Large intestine (tissue), 3 donors: Measurements from ENCODE around the gene FCHSD2. TPM values are rescaled to one million over a fixed set of nuclear protein-coding genes. Genes with fewer than 3 reads are reported as not detected.
A peak's percentile ranks its signal among the peaks of the same experiment; 100 is the strongest.

Source experiments
- DNase-seq, 2 donors: peaks; one replicate each; pipeline versions ENCODE4 v3.0.0 to v3.0.0-alpha.2; 2013
- H3K27ac ChIP-seq: one replicate; pipeline ENCODE4 v1.5.1; 2013; ENCODE audit warnings: low read length
- H3K27me3 ChIP-seq: 2 replicates; pipeline ENCODE4 v1.6.1; 2013; ENCODE audit warnings: low read length; ENCODE audit not compliant: control insufficient read depth, insufficient read depth
- H3K36me3 ChIP-seq: 2 replicates; pipeline ENCODE4 v1.6.1; 2013; ENCODE audit warnings: low read length; ENCODE audit not compliant: control insufficient read depth, insufficient read depth
- H3K4me1 ChIP-seq: one replicate; pipeline ENCODE4 v1.6.1; 2013; ENCODE audit warnings: low read length; ENCODE audit not compliant: control insufficient read depth, insufficient read depth
- H3K4me3 ChIP-seq: one replicate; pipeline ENCODE4 v1.5.1; 2013; ENCODE audit warnings: low read length
- H3K9me3 ChIP-seq: one replicate; pipeline ENCODE4 v1.6.1; 2013; ENCODE audit warnings: mild to moderate bottlenecking, low read depth, low read length, moderate library complexity; ENCODE audit not compliant: control insufficient read depth
- WGBS: methylation state at CpG from one replicate; pipeline ENCODE4 v1.1.5; 2013; ENCODE audit warnings: low lambda C conversion rate; ENCODE audit not compliant: insufficient coverage; 5-methylcytosine and 5-hydroxymethylcytosine counted together
- polyA plus RNA-seq: library from polyadenylated mRNA; unstranded; fragments of 120-200 nt; gene quantifications from one replicate; pipeline ENCODE4 v1.2.1, GENCODE V29; 2013

The FCHSD2 gene
- polyA plus RNA-seq, 1 donor, result 23.4 TPM

DNA sequence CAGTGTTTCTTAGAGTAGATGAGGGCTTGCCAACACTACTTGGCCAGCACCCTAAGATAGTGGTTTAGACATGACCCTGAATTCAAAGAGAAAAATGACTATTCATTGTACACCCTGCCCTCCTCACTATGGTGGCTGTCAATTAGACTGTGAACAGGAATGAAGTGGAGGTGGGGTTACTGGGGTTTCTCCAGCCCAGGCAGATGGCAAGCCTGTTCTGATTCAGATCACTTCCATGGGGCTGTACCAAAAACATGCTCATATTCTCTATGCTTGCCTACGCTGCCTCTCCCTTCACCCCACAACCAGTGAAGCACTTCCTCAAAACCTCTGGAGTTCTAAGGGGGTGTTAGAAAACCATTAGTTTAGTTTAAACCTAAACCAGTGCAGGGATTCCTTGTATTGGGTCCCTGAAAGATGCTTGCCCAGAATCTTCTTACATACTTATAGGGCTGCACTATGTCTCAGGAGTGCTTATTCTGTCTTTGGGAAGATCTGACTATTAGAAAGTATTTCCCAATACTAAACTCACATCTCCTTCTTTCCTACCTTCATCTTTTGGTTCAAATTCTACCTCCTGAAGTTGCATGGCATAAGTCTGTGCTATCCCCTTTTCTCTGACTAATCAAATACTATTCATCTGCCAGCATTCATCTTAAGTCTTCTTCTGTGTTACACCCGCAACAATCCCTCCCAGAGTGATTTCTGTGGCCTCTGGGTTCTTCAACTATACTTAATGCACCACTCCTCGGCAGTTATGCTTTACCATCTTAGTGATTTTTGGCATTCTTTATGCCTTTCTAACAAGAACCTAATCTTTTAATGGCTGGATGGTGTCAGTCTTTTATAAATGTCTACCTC lies 256.1 kb downstream of the FCHSD2 start:
- peaks cover 30% of the 10 kb centered on the region for H3K36me3 ChIP-seq
- no peak overlapping the region for H3K4me3 ChIP-seq
- DNase-seq, result no peak
- H3K9me3 ChIP-seq, result no peaks in the 10 kb centered on the region
- WGBS, result no CpG with 5 or more reads among the region's 3 CpGs
- no peak overlapping the region for H3K27ac ChIP-seq
- no peaks in the 10 kb centered on the region for H3K27me3 ChIP-seq
- no peaks in the 10 kb centered on the region for H3K4me1 ChIP-seq

DNA sequence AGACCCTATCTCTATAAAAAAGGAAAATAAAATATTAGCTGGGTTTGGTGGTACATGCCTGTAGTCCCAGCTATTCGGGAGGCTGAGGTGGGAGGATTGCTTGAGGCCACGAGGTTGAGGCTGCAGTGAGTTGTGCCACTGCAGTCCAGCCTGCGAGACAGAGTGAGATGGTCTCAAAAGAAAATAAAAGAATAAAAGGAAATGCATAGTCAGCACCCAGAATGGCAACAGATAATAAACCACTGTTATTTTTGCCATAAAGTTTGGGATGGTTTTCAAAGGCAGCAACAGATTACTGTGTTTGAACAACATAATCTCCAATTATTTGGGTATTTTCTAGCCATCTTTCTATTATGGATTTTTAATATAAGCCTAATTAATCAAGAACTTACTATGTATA lies 266.0 kb downstream of the FCHSD2 start:
- DNase-seq, result no peak
- Histone ChIP-seq H3K4me3 (no peak overlapping the region), H3K27ac (no peak overlapping the region), H3K36me3 (peaks cover 10% of the 10 kb centered on the region), H3K9me3 (peaks cover 6% of the 10 kb centered on the region), H3K27me3 (no peaks in the 10 kb centered on the region), H3K4me1 (no peaks in the 10 kb centered on the region)
- WGBS, result no CpG with 5 or more reads among the region's 3 CpGs

DNA sequence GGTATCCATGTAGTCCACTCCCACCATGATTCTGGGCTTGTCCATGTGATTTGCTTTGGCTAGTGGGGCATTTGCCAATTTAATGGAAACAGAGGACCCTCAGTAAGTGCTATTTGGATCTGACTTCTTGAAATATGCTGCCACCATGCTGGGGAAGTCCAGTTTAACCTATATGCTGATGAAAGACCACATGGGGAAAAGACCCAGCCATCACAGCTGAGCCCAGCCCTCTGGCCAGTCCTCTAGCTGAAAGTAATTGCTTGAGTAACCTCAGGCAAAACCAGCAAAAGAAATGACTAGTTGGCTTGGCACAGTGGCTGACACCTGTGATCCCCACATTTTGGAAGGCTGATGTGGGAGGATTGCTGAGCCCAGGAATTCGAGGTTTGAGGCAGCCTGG lies 266.4 kb downstream of the FCHSD2 start:
- DNase-seq, result no peak
- Histone ChIP-seq H3K27ac (no peak overlapping the region), H3K36me3 (peaks cover 10% of the 10 kb centered on the region), H3K9me3 (peaks cover 6% of the 10 kb centered on the region), H3K4me3 (no peak overlapping the region), H3K27me3 (no peaks in the 10 kb centered on the region), H3K4me1 (no peaks in the 10 kb centered on the region)
- no CpG with 5 or more reads among the region's 1 CpG for WGBS

DNA sequence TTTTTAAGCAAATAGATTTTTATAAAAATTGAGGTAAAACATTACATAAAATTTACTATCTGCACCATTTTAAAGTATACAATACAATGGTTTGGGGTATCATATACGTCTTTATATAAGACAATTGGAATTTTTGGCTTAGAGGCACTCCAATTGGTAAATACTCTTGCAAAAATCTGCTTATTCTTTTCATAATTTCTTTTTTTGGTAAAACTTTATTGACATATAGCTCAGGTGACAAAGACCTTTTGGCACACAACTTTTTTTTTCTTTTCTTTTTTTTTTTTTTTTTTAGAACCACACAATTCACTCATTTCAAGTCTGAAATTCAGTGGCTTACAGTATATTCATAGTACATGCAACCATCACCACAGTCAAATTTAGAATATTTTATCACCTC lies 270.1 kb downstream of the FCHSD2 start:
- H3K4me3 ChIP-seq, result no peak overlapping the region
- WGBS, result no CpG with 5 or more reads among the region's 1 CpG
- H3K36me3 ChIP-seq, result peaks cover 13% of the 10 kb centered on the region
- H3K27me3 ChIP-seq, result no peaks in the 10 kb centered on the region
- DNase-seq, result no peak
- no peaks in the 10 kb centered on the region for H3K9me3 ChIP-seq
- peaks cover 9% of the 10 kb centered on the region for H3K4me1 ChIP-seq
- H3K27ac ChIP-seq, result no peak overlapping the region

DNA sequence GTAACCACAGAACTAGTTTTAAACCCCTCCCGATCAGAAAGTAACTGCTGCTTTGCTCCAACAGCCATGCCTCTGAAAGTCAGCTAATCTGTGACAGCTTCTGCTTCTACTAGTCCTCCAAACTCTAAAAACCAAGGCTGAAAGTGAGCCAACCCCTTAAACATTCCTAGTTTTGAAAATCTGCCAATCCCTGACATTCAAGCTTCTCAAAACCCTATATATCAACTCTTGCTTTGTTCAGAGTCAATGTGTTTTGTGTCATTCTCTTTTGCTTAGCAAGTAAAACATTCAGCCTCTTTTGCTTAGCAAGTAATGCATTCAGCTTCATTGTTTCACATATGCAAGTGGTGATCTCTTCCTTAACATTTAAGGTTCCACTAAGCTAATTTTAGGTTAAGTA lies 271.0 kb downstream of the FCHSD2 start:
- no peak for DNase-seq
- H3K27me3 ChIP-seq, result no peaks in the 10 kb centered on the region
- no peak overlapping the region for H3K4me3 ChIP-seq
- peaks cover 11% of the 10 kb centered on the region for H3K36me3 ChIP-seq
- H3K27ac ChIP-seq, result no peak overlapping the region
- H3K9me3 ChIP-seq, result no peaks in the 10 kb centered on the region
- H3K4me1 ChIP-seq, result peaks cover 9% of the 10 kb centered on the region
- WGBS, result no CpG with 5 or more reads among the region's 1 CpG

DNA sequence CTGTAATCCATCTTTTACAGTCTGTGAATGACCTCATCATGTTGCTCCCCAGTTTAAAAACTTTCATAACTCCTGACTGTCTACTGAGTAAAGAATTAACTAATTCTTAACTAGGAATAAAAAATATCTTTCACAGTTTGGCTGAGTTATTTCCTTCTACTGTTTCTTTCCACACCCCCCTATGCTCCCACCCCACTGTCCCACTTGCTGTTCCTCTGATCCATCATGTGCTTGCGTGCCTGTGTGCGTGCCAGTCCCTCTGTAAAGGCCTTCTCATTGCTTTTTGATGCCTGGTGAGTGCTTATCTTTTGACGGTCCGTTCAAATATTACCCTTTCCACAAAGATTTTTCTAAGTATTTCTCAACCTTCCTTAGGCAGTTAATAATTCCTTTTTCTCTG lies 272.3 kb downstream of the FCHSD2 start:
- Histone ChIP-seq H3K4me1 (peaks cover 9% of the 10 kb centered on the region), H3K27ac (peak overlapping the region; percentile 67), H3K36me3 (peaks cover 3% of the 10 kb centered on the region), H3K4me3 (no peak overlapping the region), H3K27me3 (no peaks in the 10 kb centered on the region), H3K9me3 (no peaks in the 10 kb centered on the region)
- no CpG with 5 or more reads among the region's 4 CpGs for WGBS
- peak in 1 of 2 donors; percentile 56 for DNase-seq

DNA sequence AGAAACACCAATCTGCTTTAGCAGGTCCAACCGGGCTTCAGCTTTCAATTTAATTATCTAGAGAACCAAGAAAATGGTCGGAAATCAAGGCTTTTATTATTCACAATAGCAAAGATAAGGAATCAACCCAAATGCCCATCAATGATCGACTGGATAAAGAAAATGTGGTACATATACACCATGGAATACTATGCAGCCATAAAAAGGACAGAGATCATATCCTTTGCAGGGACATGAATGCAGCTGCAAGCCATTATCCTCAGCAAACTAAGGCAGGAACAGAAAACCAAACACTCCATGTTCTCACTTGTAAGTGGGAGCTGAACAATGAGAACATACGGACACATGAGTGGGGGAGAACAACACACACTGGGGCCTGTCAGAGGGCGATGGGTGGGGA lies 274.1 kb downstream of the FCHSD2 start:
- peaks cover 9% of the 10 kb centered on the region for H3K4me1 ChIP-seq
- no peaks in the 10 kb centered on the region for H3K27me3 ChIP-seq
- DNase-seq, result no peak
- no peak overlapping the region for H3K4me3 ChIP-seq
- WGBS, result no CpG with 5 or more reads among the region's 5 CpGs
- no peak overlapping the region for H3K27ac ChIP-seq
- no peaks in the 10 kb centered on the region for H3K9me3 ChIP-seq
- peaks cover 3% of the 10 kb centered on the region for H3K36me3 ChIP-seq

DNA sequence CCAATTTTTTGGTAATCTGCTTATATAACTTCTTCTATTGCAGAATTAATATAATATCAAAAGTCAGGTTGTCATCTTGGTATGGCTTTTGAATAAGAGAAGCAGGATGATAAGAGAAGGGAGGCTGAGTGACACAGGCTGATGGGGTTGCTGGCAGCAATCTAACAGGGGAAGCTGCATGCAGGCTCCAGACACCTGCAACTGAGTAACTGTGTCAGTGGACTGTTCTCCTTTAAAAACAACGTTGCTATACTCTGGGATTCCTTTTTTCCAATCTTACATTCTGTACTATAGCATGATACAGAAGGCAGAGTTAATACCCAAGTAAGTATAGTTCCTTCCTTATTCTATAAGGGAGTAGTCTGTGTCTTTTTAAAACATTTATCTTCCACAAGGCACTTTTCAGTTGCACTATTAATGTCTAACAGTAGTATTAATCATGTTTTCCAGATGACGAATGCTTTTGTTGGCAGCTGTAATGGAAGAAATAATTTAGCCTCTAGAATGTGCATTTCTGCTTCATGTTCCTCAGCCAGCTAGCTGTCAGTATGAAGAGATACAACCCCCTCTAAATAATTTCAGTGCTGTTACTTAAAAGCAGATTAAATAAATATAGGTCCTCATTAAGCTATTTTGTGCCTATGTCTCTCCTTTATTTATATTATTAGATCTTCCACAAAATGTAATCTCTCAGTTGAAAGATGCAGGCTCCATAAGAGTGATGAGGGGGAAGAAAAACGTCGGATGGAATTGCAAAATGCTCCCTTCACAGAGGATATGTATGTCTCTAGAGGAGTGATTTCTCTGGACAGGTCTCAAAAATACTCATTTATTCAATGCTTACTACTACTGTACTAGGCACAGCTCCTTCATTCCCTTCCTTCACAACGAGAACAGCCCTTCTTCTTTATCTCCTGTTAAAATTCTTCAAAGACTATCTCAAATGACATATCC lies 277.1 kb downstream of the FCHSD2 start:
- Histone ChIP-seq H3K36me3 (peaks cover 4% of the 10 kb centered on the region), H3K4me3 (no peak overlapping the region), H3K27ac (no peak overlapping the region), H3K4me1 (peaks cover 6% of the 10 kb centered on the region), H3K9me3 (no peaks in the 10 kb centered on the region), H3K27me3 (no peaks in the 10 kb centered on the region)
- no peak for DNase-seq
- 89% methylated on average over 3 of the region's 5 CpGs for WGBS

DNA sequence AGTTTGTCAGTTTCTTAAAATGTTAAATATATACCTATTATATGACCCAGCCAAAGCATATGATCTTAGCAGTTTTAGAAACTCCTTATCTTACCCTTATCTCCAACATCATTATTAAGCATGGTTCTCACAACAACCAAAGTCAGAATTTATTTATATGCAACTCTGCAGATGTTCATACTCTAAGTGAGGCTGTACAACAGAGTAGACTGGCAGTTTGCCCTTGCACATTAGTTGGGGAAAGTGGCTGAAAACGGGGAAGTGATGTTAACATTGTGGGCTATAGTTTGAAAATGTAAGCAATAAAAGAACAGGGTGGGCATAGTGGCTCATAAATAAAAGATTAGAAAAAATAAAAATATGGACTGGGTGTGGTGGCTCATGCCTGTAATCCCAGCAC lies 278.2 kb downstream of the FCHSD2 start:
- Histone ChIP-seq H3K27ac (no peak overlapping the region), H3K9me3 (no peaks in the 10 kb centered on the region), H3K4me3 (no peak overlapping the region), H3K36me3 (peaks cover 5% of the 10 kb centered on the region), H3K27me3 (no peaks in the 10 kb centered on the region), H3K4me1 (no peaks in the 10 kb centered on the region)
- DNase-seq, result no peak
- WGBS, result 86% methylated on average over 1 of the region's 1 CpG

DNA sequence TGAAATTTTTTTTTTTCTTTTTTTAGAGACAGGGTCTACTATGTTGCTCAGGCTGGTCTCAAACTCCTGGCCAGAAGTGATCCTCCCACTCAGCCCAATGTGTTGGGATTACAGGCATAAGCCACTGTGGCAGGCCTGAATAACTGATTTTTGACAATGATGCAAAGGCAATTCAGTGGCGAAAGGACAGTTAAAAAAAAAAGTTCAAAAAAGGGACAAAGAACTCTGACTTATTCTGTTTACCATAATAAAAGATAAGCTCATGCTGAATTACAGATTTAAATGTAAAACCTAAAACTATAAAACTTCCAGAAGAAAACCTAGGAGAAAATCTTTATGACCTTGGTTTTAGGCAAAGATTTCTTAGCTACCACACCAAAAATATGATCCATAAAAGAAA lies 279.0 kb downstream of the FCHSD2 start:
- no peak overlapping the region for H3K4me3 ChIP-seq
- no peak for DNase-seq
- H3K9me3 ChIP-seq, result no peaks in the 10 kb centered on the region
- H3K27ac ChIP-seq, result no peak overlapping the region
- WGBS, result 100% methylated on average over 1 of the region's 1 CpG
- no peaks in the 10 kb centered on the region for H3K4me1 ChIP-seq
- no peaks in the 10 kb centered on the region for H3K27me3 ChIP-seq
- H3K36me3 ChIP-seq, result peaks cover 3% of the 10 kb centered on the region
